Nephron (organoid): ENCODE results near the gene ARHGAP15.

Source experiments
- H3K27ac Mint-ChIP-seq, 3 experiments: 2 replicates each; pipeline ENCODE4 v1.8.0; 2020; ENCODE audit warnings: mixed read lengths in 3 of 3, mild to moderate bottlenecking in 2 of 3, moderate library complexity in 1 of 3
- H3K27me3 Mint-ChIP-seq: 2 replicates; pipeline ENCODE4 v1.8.0; 2021; ENCODE audit warnings: low read depth, mild to moderate bottlenecking, moderate library complexity, mixed read lengths
- H3K36me3 Mint-ChIP-seq: 2 replicates; pipeline ENCODE4 v1.8.0; 2020; ENCODE audit warnings: low read depth, mixed read lengths
- H3K4me1 Mint-ChIP-seq: 2 replicates; pipeline ENCODE4 v1.8.0; 2020; ENCODE audit warnings: mixed read lengths
- H3K4me3 Mint-ChIP-seq, 3 experiments: 2 replicates each; pipeline ENCODE4 v1.8.0; 2020; ENCODE audit warnings: mild to moderate bottlenecking in 3 of 3, mixed read lengths in 3 of 3, moderate library complexity in 2 of 3
- H3K9me3 Mint-ChIP-seq: 2 replicates; pipeline ENCODE4 v1.8.0; 2020; ENCODE audit warnings: mixed read lengths
- CTCF ChIP-seq, 3 experiments: fragments of 200-600 bp; sonication (generic); IDR thresholded peaks; one replicate each; pipeline ENCODE4 v1.5.0; 2021; ENCODE audit warnings: antibody characterized with exemption in 3 of 3; ENCODE audit not compliant: unreplicated experiment in 3 of 3

Gene ARHGAP15

GRCh38 chr2:143471550-143471949 is 342.3 kb downstream of the ARHGAP15 start:
- Mint-ChIP-seq H3K27me3 (no peaks in the 10 kb centered on the region), H3K4me3 (no peak overlapping the region), H3K9me3 (no peaks in the 10 kb centered on the region), H3K36me3 (no peaks in the 10 kb centered on the region), H3K27ac (peak overlapping the region in 1 of 3 experiments; percentile 3), H3K4me1 (peaks cover 33% of the 10 kb centered on the region)
- TF ChIP-seq CTCF (IDR thresholded peaks at IDR 0.05; ENCODE audit: unreplicated experiment in 3 of 3) = no peak

GRCh38 chr2:143473216-143473615 is 344.0 kb downstream of the ARHGAP15 start:
- Mint-ChIP-seq H3K9me3 (no peaks in the 10 kb centered on the region), H3K4me1 (peaks cover 43% of the 10 kb centered on the region), H3K27me3 (no peaks in the 10 kb centered on the region), H3K27ac (peak overlapping the region; percentile 48 to 98 (median 81)), H3K36me3 (no peaks in the 10 kb centered on the region), H3K4me3 (no peak overlapping the region)
- no peak for TF ChIP-seq CTCF (IDR thresholded peaks at IDR 0.05; ENCODE audit: unreplicated experiment in 3 of 3)

GRCh38 chr2:143473820-143474219 is 344.6 kb downstream of the ARHGAP15 start:
- Mint-ChIP-seq H3K36me3 (no peaks in the 10 kb centered on the region), H3K4me1 (peaks cover 44% of the 10 kb centered on the region), H3K27ac (peak overlapping the region; percentile 48 to 98 (median 81)), H3K27me3 (no peaks in the 10 kb centered on the region), H3K4me3 (peak overlapping the region in 1 of 3 experiments; percentile 8), H3K9me3 (no peaks in the 10 kb centered on the region)
- no peak for TF ChIP-seq CTCF (IDR thresholded peaks at IDR 0.05; ENCODE audit: unreplicated experiment in 3 of 3)

GRCh38 chr2:143474586-143474985 is 345.4 kb downstream of the ARHGAP15 start:
- peak overlapping the region; percentile 91 to 98 (median 96) for H3K27ac Mint-ChIP-seq
- TF ChIP-seq CTCF (IDR thresholded peaks at IDR 0.05; ENCODE audit: unreplicated experiment in 3 of 3) = no peak
- no peaks in the 10 kb centered on the region for H3K9me3 Mint-ChIP-seq
- no peaks in the 10 kb centered on the region for H3K27me3 Mint-ChIP-seq
- peak overlapping the region in 1 of 3 experiments; percentile 15 for H3K4me3 Mint-ChIP-seq
- H3K4me1 Mint-ChIP-seq = peaks cover 52% of the 10 kb centered on the region
- H3K36me3 Mint-ChIP-seq = no peaks in the 10 kb centered on the region

- peak overlapping the region; percentile 91 to 98 (median 96) for H3K27ac Mint-ChIP-seq
- H3K27me3 Mint-ChIP-seq = no peaks in the 10 kb centered on the region
Measured at GRCh38 chr2:143475041-143475776, 346.0 kb downstream of the ARHGAP15 start.

More at GRCh38 chr2:143475041-143475776, 346.0 kb downstream of the ARHGAP15 start:
- Mint-ChIP-seq H3K4me3 (peak overlapping the region in 1 of 3 experiments; percentile 28), H3K9me3 (no peaks in the 10 kb centered on the region), H3K4me1 (peaks cover 57% of the 10 kb centered on the region), H3K36me3 (no peaks in the 10 kb centered on the region)
- TF ChIP-seq CTCF (IDR thresholded peaks at IDR 0.05; ENCODE audit: unreplicated experiment in 3 of 3) = no peak
